GM10266 (cell line): ENCODE results near the gene MBOAT2.
"Not testable (repeated sequence)": the region's sequence is repeated elsewhere in the genome, so short reads cannot be mapped to it uniquely, and the experiment has no call there.

Experiments used
- DNase-seq: peaks from one replicate; pipeline ENCODE4 v3.0.0; 2012; ENCODE audit errors: extremely low spot score
- TF ChIP-seq, protein P1 (sequence below): IDR thresholded peaks from 2 replicates; pipeline ENCODE4 v1.5.1; 2012; ENCODE audit warnings: mild to moderate bottlenecking, low read depth; ENCODE audit not compliant: control insufficient read depth, insufficient read depth; ENCODE audit errors: missing control alignments

MBOAT2 gene

DNA sequence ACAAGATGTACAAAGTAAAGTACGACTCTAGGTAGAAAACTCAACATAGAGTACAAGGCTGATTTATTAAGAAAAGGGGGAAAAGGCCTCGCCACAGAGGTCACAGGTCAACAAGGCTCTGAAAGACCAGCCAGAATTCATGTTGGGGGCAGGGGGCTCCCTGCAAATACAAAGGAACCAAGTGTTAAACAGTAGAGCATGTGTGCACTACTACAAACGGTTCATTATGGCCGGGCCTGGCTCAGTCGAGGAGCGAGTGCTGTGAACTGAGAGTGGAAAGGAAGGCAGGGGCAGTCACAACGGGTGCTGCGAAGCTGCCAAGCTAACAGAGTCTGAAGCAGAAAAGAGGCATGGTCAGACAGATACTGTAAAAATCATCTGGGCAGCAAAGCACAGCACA is 77.1 kb downstream of the MBOAT2 start:
- TF ChIP-seq, protein P1, sequence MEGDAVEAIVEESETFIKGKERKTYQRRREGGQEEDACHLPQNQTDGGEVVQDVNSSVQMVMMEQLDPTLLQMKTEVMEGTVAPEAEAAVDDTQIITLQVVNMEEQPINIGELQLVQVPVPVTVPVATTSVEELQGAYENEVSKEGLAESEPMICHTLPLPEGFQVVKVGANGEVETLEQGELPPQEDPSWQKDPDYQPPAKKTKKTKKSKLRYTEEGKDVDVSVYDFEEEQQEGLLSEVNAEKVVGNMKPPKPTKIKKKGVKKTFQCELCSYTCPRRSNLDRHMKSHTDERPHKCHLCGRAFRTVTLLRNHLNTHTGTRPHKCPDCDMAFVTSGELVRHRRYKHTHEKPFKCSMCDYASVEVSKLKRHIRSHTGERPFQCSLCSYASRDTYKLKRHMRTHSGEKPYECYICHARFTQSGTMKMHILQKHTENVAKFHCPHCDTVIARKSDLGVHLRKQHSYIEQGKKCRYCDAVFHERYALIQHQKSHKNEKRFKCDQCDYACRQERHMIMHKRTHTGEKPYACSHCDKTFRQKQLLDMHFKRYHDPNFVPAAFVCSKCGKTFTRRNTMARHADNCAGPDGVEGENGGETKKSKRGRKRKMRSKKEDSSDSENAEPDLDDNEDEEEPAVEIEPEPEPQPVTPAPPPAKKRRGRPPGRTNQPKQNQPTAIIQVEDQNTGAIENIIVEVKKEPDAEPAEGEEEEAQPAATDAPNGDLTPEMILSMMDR = no peak
- no peak for DNase-seq

DNA sequence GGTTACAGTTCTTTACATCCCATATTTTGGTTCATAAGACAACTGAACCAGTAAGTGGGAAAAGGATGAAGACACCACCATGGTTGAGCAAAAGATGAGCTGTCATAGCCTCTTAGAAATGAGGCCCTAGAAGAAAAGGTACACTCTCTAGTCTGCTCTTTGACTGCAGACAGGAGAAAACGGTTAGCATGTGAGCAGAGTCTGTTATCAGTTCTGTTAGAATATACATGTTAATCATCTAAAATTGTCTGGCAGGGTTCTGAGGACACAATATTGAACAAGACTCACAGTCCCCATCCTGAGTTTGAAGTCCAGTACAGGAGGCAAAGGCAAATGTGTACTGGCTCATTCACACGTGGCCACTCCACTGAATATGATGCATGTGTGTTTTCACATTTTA is 78.1 kb downstream of the MBOAT2 start:
- TF ChIP-seq, protein P1 = no peak
- no peak for DNase-seq

DNA sequence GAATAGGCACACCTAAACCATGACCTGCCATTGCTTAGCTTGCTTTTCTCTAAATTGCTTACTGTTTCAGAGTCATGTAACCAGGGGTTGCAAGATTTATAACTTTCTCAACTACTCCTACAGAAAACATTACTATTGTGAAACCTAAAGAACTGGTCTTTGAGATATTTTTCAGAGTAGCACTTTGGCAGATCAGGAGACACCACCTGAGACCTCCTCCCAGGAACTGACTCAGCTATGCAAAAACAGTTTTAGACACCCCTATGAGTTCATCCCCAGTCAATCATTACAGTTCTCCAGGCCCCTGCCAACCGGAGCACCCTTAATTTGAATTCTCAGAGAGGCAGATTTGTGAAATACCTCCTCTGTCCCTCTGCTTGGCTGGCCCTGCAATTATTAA is 80.3 kb downstream of the MBOAT2 start:
- TF ChIP-seq, protein P1 = no peak
- no peak for DNase-seq

DNA sequence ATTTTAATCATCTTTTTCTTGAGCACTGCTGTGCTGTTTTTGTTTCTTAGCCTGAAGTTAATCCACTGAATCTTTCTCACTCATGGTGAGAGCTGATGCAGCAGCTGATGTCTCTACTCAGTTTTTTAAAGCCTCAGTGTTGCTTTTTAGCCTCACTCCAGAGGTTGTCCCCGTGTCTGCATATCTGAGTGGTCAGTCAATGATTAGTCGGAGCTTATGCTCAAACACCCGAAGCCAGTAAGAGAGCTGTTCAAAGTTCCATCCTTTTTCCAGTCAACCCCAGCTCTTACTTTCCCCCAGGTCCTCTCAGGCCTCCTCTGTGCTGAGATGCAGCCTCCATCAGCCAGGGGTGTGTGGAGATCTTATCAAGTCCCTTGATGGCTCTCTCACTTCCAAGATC is 81.1 kb downstream of the MBOAT2 start:
- no peak for DNase-seq
- TF ChIP-seq, protein P1 = no peak

DNA sequence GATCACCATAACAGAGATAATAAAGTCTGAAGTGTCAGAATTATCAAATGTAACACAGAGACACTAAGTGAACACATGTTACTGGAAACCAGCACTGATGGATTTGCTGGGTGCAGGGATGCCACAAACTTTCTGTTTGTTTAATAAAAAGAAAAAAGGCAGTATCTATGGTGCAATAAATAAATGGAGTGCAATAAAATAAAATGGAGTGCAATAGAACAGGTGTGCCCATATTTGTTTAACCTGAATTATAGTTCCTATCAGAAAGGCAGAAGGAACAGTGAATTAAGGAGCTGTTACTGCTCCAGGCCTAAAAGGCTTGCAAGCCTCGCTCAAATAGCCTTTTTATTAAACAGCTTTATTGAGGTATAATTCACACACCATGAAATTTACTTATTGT is 85.1 kb downstream of the MBOAT2 start:
- no peak for DNase-seq
- TF ChIP-seq, protein P1 = no peak

DNA sequence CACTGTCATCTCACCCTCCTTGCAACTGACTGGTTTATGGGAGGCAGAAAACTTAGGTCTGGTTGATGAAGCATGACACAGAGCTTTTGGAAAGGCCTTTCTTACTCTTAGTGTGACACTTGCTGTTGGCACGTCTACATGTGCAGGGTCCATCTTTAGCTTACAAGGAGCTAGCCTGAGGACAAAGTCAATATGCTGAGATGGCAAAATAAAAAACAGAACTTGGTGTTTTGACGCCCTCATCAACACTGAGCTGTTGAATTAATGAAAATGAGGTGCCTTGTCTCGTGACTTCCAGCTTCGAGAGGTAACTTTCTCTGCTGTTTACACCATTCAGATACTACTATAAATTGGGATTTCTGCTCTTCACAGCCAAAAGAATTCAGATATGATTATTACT is 87.5 kb downstream of the MBOAT2 start:
- DNase-seq = no peak

DNA sequence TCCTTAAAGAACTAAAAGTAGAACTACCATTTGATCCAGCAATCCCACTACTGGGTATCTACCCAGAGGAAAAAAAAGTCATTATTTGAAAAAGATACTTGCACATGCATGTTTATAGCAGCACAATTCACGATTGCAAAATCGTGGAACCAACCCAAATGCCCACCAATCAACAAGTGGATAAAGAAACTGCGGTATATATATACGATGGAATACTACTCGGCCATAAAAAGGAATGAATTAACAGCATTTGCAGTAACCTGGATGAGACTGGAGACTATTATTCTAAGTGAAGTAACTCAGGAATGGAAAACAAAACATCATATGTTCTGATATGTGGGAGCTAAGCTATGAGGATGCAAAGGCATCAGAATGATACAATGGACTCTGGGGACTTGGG is 89.7 kb downstream of the MBOAT2 start:
- not testable (repeated sequence) for DNase-seq

More for the DNA sequence above, 87.5 kb downstream of the MBOAT2 start:
- TF ChIP-seq, protein P1 = no peak

DNA sequence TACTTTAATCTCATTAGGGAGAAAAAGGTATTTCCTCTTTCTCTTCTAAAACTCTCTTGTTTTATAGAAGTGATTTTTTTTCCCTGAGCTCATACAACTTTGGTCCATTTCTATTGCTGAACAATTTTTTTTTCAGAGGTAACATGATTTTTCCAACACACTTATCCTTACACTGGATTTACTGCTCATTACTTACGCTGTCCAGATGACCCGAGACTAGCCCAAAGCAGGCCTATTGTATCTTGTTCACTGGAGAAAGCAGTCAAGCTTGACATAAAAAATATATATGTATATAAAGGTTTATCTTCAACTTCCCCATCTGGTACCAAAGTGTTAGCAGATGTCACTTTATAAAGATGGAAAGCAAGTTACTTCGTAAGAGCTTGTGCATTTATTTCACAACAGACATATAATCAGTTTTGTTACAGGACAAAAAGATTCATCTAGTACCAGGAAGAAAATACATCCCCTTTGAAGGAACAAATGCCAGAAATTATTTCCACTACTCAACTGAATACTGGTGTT is 95.7 kb downstream of the MBOAT2 start:
- no peak for DNase-seq
- TF ChIP-seq, protein P1 = no peak

DNA sequence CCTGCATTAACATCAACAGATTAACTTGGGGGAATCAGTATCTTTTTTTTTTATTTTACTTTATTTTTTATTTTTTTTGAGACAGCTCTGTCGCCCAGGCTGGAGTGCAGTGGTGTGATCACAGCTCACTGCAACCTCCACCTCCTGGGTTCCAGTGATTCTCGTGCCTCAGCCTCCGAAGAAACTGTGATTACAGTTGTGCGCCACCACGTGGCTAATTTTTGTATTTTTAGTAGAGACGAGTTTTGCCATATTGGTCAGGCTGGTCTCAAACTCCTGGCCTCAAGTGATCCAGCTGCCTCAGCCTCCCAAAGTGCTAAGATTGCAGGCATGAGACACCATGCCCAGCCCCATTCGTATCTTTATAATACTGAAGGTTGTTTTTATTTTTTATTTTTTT is 99.6 kb downstream of the MBOAT2 start:
- not testable (repeated sequence) for DNase-seq

DNA sequence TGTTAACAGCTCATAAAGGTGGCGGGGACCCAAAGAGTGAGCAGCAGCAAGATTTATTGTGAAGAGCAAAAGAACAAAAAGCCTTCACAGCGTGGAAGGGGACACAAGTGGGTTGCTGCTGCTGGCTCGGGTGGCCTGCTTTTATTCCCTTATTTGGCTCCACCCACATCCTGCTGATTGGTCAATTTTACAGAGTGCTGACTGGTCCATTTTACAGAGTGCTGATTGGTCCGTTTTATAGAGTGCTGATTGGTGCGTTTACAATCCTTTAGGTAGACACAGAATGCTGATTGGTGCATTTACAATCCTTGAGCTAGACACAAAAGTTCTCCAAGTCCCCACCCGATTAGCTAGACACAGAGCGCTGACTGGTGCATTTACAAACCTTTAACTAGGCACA is 100.7 kb downstream of the MBOAT2 start:
- DNase-seq = not testable (repeated sequence)

DNA sequence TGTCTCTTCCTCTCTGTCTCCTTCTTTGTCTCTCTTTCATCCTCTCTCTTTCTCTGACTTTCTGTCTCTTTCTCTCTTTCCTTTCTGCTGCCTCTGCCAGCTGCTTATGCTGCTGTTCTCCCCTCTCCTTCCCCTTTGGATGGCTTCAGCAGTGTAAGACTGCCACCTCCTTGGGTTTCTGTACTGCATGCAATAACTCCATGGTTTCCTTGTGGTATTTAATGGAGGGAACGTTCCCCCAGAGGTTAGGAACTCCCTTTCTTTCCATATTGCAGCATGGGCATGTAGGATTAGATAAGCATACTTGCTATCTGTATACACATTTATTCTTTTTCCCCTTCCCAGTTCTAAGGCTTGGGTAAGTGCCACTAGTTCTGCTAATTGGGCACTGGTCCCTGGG is 106.3 kb downstream of the MBOAT2 start:
- DNase-seq = not testable (repeated sequence)

DNA sequence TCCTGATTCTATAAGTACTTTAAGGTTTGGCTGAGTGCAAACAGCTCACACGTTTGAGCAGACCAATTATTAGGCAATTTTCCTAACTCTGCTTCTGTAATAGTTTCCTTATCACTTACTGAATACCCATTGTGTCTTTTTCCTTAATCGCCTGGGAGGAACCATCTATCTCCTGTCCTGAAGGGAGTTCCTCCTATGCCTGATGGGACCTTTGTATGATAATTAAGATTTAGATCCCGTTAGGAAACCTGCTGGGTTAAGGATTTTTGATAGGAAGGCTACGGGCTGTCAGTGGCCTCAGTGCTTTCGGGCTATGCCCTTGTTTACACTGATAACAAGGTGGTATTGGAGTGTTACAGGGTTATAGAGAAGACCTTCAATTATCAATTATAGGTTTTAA is 106.8 kb downstream of the MBOAT2 start:
- not testable (repeated sequence) for DNase-seq
